ENCODE results near the gene PHB1.

Gene PHB1

DNA sequence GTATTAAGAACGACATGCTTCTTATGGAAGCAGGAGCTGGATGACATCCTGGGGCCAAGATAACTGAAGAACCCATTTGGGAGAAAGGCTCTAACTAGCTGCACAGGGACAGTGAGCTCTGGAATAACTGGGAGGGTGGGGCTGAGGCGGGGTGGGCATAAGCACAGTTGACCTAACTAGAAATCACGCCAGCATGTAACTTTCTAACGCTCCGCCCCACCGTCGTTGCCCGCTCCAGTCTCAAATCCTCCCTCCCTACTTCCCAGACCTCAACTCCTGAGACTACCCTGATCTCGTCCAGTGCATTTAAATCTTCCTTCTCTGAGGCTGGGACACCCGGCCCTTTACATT lies 436 bp downstream of the PHB1 start:
- TF ChIP-seq, protein P1, sequence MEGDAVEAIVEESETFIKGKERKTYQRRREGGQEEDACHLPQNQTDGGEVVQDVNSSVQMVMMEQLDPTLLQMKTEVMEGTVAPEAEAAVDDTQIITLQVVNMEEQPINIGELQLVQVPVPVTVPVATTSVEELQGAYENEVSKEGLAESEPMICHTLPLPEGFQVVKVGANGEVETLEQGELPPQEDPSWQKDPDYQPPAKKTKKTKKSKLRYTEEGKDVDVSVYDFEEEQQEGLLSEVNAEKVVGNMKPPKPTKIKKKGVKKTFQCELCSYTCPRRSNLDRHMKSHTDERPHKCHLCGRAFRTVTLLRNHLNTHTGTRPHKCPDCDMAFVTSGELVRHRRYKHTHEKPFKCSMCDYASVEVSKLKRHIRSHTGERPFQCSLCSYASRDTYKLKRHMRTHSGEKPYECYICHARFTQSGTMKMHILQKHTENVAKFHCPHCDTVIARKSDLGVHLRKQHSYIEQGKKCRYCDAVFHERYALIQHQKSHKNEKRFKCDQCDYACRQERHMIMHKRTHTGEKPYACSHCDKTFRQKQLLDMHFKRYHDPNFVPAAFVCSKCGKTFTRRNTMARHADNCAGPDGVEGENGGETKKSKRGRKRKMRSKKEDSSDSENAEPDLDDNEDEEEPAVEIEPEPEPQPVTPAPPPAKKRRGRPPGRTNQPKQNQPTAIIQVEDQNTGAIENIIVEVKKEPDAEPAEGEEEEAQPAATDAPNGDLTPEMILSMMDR (IDR thresholded peaks at IDR 0.05; ENCODE audit: low read depth, low read length, missing control alignments) = no peak
- DNase-seq (ENCODE audit: extremely low read depth, low read depth) = no peak
- peak overlapping the region; percentile 90 for H3K4me3 ChIP-seq (replicated peaks; ENCODE audit: low read depth, low read length)

DNA sequence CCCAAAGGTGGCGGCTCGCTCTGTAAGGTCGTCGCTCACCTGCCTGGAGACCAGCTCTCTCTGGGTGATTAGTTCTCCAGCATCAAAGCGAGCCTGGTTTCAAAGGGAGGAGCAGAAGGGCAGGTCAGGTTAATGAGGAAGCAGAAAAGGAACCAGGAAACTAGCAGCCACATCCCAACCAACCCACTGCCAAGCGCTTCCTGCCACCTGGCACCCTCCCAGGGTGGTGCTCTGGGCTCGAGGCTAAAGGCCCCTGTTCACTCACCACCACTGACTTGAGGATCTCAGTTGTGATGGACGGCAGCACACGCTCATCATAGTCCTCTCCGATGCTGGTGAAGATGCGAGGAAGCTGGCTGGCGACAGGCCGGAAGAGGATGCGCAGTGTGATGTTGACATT lies 5.6 kb downstream of the PHB1 start:
- TF ChIP-seq, protein P1 (IDR thresholded peaks at IDR 0.05; ENCODE audit: low read depth, low read length, missing control alignments) = no peak
- H3K4me3 ChIP-seq (replicated peaks; ENCODE audit: low read depth, low read length) = no peak overlapping the region
- DNase-seq (ENCODE audit: extremely low read depth, low read depth) = no peak

- DNase-seq (ENCODE audit: extremely low read depth, low read depth) = no peak
- H3K4me3 ChIP-seq (replicated peaks; ENCODE audit: low read depth, low read length) = no peak overlapping the region
- TF ChIP-seq, protein P1 (IDR thresholded peaks at IDR 0.05; ENCODE audit: low read depth, low read length, missing control alignments) = peak; percentile 93
Measured at GRCh38 chr17:49407981-49408501, 6.6 kb downstream of the PHB1 start.

DNA sequence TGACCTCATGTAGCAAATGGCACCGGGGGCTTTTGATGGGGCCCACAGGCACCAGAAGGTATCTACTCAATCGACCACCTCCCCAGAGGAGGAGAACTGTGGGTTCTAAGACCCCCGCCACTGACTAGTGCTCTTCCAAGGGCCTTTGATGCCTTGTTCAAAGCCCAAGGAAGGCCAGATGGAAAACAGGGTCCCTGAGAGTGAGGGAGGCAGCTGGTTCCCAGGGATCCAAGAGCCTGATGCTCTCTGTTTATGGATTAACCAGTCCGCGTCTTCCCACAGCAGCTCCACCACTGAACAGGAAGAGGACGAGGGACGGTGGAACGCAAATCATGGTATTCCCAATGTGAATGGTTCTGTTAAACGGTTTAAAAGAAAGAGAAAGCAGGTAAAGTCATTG lies 7.6 kb downstream of the PHB1 start:
- no peak overlapping the region for H3K4me3 ChIP-seq (replicated peaks; ENCODE audit: low read depth, low read length)
- DNase-seq (ENCODE audit: extremely low read depth, low read depth) = no peak
- TF ChIP-seq, protein P1 (IDR thresholded peaks at IDR 0.05; ENCODE audit: low read depth, low read length, missing control alignments) = no peak

GRCh38 chr17:49406421-49407061 lies 8.1 kb downstream of the PHB1 start:
- no peak for DNase-seq (ENCODE audit: extremely low read depth, low read depth)
- no peak overlapping the region for H3K4me3 ChIP-seq (replicated peaks; ENCODE audit: low read depth, low read length)
- TF ChIP-seq, protein P1 (IDR thresholded peaks at IDR 0.05; ENCODE audit: low read depth, low read length, missing control alignments) = no peak

GRCh38 chr17:49404906-49405305 lies 9.8 kb downstream of the PHB1 start:
- H3K4me3 ChIP-seq (replicated peaks; ENCODE audit: low read depth, low read length) = no peak overlapping the region
- TF ChIP-seq, protein P1 (IDR thresholded peaks at IDR 0.05; ENCODE audit: low read depth, low read length, missing control alignments) = no peak
- DNase-seq (ENCODE audit: extremely low read depth, low read depth) = no peak

DNA sequence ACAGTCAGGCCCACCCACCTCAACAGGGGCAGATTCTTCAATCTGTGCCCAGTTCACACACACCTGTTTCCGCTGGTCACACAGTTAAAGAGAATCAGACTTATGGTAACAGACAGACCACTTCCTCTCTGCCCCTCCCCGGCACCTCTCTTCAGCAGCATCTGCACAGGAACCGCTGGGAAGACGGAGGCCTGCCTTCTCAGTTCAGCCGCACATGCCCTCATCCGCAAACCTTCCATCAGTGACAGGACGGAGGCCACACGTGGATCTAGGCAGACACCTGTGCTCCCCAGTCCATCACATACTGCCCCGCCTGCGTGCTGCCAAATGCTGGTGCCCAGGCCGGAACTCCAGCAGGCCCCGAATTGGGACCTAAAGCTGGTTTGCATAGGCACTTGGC lies 10.3 kb downstream of the PHB1 start:
- H3K4me3 ChIP-seq (replicated peaks; ENCODE audit: low read depth, low read length) = no peak overlapping the region
- no peak for DNase-seq (ENCODE audit: extremely low read depth, low read depth)
- TF ChIP-seq, protein P1 (IDR thresholded peaks at IDR 0.05; ENCODE audit: low read depth, low read length, missing control alignments) = no peak

Measured in HFF-Myc (cell line).